ENCODE results near the gene CELF2. TPM values are rescaled to one million over a fixed set of nuclear protein-coding genes. Genes with fewer than 3 reads are reported as not detected.

Gene CELF2
- total and polyA plus RNA-seq, 9 of the 15 experiments (the other 6 are each of a cell fraction or from before 2014, with no cell fraction given), result 4.0 to 20.3 (median 11.1) TPM

- no peak for TF ChIP-seq CEBPG (CRISPR knock-in tag; IDR thresholded peaks at IDR 0.05)
- TF ChIP-seq CEBPG (tag; conservative IDR thresholded peaks at IDR 0.05 in 1 of 2, IDR thresholded peaks at IDR 0.05 in 1 of 2), result no peak
- 0 out of 4 replicates have a peak, but pooled peaks of 1 of the 2 experiments have one; percentile 18 for TF ChIP-seq UBTF (IDR thresholded peaks at IDR 0.05; ENCODE audit: borderline replicate concordance in 1 of 2, low read depth in 2 of 2, low read length in 2 of 2)
- no peak for TF ChIP-seq SNAPC5 (CRISPR knock-in tag; IDR thresholded peaks at IDR 0.05)
- no peak for TF ChIP-seq RFX1 (IDR thresholded peaks at IDR 0.05)
Measured at GRCh38 chr10:11165591-11166543, 148.2 kb downstream of the CELF2 start (continued).

- Histone ChIP-seq H3K79me2 (ENCODE audit: control insufficient read depth, insufficient read depth, low read length) (peaks cover 23% of the 10 kb centered on the region; the same call in 2 of the 3 replicates), H2AFZ (ENCODE audit: low read depth, low read length) (peak overlapping the region; percentile 85; the same call in 1 of the 2 replicates), H3K4me1 (replicated peaks in 1 of 2; ENCODE audit: control insufficient read depth in 2 of 2, insufficient read depth in 2 of 2, low read length in 2 of 2) (peaks cover 12 to 43% of the 10 kb centered on the region in 2 experiments), H3K9me1 (ENCODE audit: control insufficient read depth, insufficient read depth, low read length) (no peaks in the 10 kb centered on the region), H4K20me1 (replicated peaks; ENCODE audit: control insufficient read depth, insufficient read depth, low read length) (no peaks in the 10 kb centered on the region), H3K9me3 (replicated peaks; ENCODE audit: control insufficient read depth, insufficient read depth, low read depth, low read length) (no peaks in the 10 kb centered on the region), H3K27ac (ENCODE audit: extremely low read depth, low read depth, low read length) (peak overlapping the region; percentile 29; the same call in 1 of the 3 replicates), H3K36me3 (ENCODE audit: control insufficient read depth, insufficient read depth, low read length) (no peaks in the 10 kb centered on the region), H3K4me2 (ENCODE audit: insufficient read depth, low read length) (peak overlapping the region; percentile 84), H3K4me3 (peak overlapping the region; percentile 55), H3K27me3 (ENCODE audit: control insufficient read depth in 2 of 2, insufficient read depth in 2 of 2, low read length in 2 of 2) (no peaks in the 10 kb centered on the region), H3K9ac (ENCODE audit: insufficient read depth in 1 of 2, low read depth in 2 of 2, low read length in 2 of 2) (peak overlapping the region in 1 of 2 experiments; percentile 67; a peak in 2 of 4 replicates)
- CTCF ChIA-PET (ENCODE audit: low intra/inter-chr PET ratio), result no interaction called here
- ATAC-seq, result no peak
- in situ Hi-C loops (cut with MboI), result no loop called here
- no peak for DNase-seq (ENCODE audit: extremely low read depth in 1 of 4, low spot score in 3 of 4)
- 7% methylated on average over 5 of the region's 5 CpGs for WGBS (ENCODE audit: insufficient coverage, low coverage, missing lambda C conversion rate)
- BruUV-seq (replicated peaks), result TSS peak; percentile 35
- intact Hi-C loops (cut with micrococcal nuclease), result loop anchor here (1.0 kb wide), 1 partner anchor 12 kb away; no protein-coding TSS in a partner anchor
- POLR2A ChIA-PET, result interaction anchor here (1.0 to 1.1 kb wide), 2 partner anchors 8 to 13 kb away, joined by 3 to 5 read pairs; no protein-coding TSS in a partner anchor
- FAIRE-seq, result no peak
- TF ChIP-seq GABPA (tag; conservative IDR thresholded peaks at IDR 0.05; ENCODE audit: low read depth) (no peak), CTBP1 (IDR thresholded peaks at IDR 0.05; ENCODE audit: borderline replicate concordance) (no peak), FOS (IDR thresholded peaks at IDR 0.05; ENCODE audit: extremely low read depth, insufficient read length) (no peak), ZFP1 (CRISPR knock-in tag; IDR thresholded peaks at IDR 0.05) (no peak), MAX (CRISPR knock-in tag; IDR thresholded peaks at IDR 0.05) (no peak), EP400 (IDR thresholded peaks at IDR 0.05) (no peak), ZBTB12 (CRISPR knock-in tag; IDR thresholded peaks at IDR 0.05) (no peak), CEBPG (CRISPR knock-in tag; IDR thresholded peaks at IDR 0.05) (0 out of 2 replicates have a peak, but pooled peaks have one; percentile 31), CEBPG (tag; conservative IDR thresholded peaks at IDR 0.05 in 1 of 2, IDR thresholded peaks at IDR 0.05 in 1 of 2) (no peak), ZNF561 (CRISPR knock-in tag; conservative IDR thresholded peaks at IDR 0.05) (no peak), ZNF23 (CRISPR knock-in tag; IDR thresholded peaks at IDR 0.05) (no peak), POLR2H (tag; IDR thresholded peaks at IDR 0.05; ENCODE audit: low read depth) (0 out of 2 replicates have a peak, but pooled peaks have one; percentile 1)
Measured at GRCh38 chr10:11166550-11166949, 148.9 kb downstream of the CELF2 start.

All from K562 (cell line).